ENCODE results near the gene KLHDC10.
A peak's percentile ranks its signal among the peaks of the same experiment; 100 is the strongest.
"Not testable (repeated sequence)": the region's sequence is repeated elsewhere in the genome, so short reads cannot be mapped to it uniquely, and the experiment has no call there.

KLHDC10 gene, protein sequence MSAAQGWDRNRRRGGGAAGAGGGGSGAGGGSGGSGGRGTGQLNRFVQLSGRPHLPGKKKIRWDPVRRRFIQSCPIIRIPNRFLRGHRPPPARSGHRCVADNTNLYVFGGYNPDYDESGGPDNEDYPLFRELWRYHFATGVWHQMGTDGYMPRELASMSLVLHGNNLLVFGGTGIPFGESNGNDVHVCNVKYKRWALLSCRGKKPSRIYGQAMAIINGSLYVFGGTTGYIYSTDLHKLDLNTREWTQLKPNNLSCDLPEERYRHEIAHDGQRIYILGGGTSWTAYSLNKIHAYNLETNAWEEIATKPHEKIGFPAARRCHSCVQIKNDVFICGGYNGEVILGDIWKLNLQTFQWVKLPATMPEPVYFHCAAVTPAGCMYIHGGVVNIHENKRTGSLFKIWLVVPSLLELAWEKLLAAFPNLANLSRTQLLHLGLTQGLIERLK

DNA sequence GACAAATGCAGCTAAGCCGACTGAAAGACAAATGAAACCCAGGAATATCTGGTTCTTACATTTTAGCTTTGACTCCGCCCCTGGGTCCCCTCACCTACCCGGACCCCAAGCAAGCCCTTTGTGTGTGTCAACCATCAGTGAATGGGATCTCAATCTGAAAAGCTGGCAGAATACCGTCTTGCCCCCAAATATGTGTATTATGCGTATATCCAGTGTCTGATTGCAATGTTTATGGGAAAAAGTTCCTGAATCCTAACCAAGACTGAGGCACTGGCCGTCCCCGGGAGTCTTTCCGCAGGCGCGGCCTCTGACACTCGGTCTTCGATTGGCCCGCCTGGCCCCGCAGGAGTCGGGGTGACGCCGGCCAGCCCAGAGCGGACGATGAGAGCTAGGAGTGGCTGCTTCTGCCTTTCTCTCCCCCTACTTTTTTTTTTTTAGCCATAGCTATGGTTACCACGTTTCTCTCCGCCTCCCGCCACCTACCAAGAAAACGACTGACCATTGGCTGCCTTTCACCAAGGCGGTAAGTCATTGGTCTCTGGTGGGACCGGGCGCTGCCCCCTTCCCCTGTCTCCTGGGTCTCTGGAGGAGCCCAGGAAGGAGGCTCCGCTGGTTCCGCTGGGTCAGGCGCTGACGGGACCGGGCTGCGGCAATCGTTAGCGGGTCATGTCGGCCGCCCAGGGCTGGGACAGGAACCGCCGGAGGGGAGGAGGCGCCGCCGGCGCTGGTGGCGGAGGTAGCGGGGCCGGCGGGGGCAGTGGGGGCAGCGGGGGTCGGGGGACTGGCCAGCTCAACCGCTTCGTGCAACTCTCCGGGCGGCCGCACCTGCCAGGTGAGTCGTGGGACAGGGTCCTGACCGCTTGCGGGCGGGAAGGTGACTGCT, at the start of gene KLHDC10:
KLHDC10 (plus strand) TSS at position 557 of the 883 bp plus-strand sequence; CDS start at position 667, 110 bp downstream.
- DNase-seq: peak; percentile 98

DNA sequence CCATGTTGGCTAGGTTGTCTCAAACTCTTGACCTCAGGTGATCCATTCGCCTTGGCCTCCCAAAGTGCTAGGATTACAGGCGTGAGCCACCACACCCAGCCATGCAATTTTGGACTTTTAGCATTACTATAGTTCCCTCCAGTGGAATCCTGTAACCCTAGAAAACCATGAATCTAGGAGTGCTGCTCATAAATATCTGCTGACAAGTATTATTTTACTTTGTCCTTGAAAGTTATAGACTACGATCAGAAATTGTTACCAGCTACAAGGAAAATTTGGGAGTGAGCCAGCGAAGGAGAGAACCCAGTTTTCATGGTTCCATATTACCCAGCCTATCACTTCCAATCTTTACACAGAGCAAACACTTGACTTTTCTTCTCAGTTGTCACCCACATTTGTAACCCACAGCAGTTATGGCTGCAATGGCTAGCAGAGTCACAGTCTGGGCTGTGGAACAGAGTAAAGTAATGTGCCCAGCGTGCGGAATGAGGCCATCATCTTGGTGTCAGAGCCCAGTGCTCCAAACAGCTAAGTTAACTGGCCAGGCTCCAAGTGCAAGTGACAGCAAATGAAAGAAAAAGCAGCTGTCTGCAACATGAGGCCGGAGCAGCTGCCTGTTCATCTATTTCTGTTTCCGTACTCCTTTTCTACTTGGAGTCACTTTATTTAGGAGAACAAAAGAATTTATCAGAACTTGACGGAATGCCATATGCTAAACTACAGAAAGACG, 49.1 kb upstream of the KLHDC10 start:
- no peak for DNase-seq

DNA sequence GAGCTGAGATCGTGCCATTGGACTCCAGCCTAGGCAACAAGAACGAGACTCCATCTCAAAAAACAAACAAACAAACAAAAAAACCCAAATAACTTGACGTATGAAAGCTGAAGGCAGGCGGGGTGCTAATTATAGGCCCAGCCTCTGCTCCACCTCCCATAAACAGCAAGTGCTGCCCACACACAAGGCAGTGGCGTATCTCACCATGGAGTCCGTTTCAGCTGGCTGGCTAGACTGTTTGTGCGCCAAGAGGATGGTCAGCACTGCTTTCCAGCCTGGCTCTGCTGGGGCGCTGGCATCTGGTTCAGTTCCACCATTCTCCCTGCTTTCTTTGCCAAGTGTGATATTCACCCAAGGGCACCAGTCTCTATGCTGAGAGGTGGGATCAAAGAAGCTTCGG, 48.2 kb upstream of the KLHDC10 start:
- DNase-seq: no peak

DNA sequence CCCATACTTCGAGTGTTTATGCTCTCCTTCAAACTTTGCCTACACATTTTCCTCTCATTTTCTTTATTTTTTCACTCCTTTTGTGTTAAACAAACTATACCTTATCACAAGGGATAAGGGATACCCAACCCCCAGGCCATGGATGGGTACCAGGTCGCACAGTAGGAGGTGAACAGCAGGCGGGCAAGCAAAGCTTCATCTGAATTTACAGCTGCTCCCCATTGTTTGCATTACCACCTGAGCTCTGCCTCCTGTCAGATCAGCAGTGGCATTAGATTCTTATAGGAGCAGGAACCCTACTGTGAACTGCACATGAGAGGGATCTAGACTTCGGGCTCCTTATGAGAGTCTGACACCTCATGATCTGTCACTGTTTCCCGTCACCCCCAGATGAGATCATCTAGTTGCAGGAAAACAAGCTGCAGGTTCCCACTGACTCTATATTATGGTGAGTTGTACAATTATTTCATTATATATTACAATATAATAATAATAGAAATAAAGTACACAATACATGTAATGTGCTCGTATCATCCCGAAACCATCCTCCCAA, 47.6 kb upstream of the KLHDC10 start:
- no peak for DNase-seq

DNA sequence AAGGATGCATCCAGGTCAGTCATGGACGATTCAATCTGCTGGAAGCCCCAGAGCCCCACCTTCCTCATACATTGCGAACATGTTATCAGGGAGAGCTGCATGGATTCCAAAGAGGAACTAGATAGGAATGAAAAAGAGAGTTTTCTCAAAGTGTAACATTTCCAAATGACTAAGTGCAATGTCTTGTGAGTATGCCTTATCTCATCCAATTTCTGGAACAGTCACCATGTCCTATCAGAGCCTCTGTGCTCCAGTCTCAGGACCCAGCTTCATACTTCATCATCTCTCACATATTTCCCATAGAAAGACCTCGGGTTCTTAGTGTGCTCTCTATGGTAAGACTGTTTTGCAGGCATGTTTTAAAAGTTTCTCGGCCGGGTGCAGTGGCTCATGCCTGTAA, 45.9 kb upstream of the KLHDC10 start:
- no peak for DNase-seq

DNA sequence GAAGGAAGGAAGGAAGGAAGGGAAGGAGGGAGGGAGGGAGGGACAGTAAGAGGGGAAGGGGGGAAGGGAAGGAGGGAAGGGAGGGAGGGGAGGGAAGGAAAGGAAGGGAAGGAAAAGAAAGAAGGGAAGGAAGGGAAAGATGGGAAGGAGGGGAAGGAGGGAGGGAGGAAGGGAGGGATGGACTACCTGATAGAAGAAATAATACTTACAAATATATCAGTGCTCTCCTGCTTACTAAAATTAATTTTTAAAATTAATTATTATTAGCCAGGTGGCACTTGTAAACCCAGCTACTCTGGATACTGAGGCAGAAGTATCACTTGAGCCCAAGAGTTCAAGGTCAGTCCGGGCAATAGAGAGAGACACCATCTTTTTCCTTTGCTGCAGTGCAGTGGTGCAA, 37.6 kb upstream of the KLHDC10 start:
- no peak for DNase-seq

DNA sequence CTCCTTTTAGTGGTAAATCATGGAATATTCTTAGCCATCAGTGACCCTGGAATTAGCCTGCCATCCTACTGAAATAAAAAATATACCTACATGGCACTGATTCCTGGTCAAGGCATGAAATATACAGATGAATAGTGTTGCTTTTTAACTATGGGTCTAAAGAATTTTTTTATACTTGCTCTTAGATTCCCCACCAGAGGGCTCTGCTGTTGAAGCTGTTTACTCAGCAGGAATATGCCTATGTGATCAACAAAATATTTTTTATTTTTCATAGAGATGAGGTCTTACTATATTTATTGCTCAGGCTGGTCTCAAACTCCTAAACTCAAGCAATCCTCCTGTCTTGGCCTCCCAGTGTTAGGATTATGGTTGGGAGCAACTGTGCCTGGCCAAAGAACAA, 32.6 kb upstream of the KLHDC10 start:
- DNase-seq: no peak

DNA sequence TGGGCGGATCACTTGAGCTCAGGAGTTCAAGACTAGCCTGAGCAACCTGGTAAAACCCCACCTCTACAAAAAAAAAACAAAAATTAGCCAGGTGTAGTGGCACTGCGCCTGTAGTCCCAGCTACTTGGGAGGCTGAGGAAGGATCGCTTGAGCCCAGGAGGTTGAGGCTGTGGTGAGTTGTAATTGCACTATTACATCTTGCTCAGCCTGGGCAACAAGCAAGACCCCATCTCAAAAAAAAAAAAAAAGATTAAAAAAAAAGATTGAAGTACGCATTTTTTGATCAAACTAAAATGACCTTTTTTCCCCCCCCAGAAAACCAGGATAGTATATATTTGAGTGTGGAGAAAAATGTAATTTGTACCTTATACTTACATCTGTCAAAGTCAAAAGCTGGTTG, 29.8 kb upstream of the KLHDC10 start:
- DNase-seq: no peak

DNA sequence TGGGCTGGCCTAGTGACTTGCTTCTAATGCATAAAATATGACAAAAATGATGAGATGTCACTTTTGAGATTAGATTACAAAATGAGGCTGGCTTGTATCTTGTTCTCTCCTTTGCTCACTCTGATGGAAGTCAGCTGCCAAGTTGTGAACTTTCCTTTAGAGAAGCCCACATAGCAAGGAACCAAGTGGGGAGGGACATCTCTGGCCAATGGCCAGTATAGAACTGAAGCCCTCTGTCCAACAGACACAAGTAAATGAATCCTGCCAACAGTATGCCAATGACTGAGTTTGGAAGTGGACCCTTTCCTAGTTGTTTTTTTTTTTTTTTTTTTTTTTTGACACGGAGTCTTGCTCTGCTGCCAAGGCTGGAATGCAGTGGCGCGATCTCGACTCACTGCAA, 22.5 kb upstream of the KLHDC10 start:
- DNase-seq: no peak

DNA sequence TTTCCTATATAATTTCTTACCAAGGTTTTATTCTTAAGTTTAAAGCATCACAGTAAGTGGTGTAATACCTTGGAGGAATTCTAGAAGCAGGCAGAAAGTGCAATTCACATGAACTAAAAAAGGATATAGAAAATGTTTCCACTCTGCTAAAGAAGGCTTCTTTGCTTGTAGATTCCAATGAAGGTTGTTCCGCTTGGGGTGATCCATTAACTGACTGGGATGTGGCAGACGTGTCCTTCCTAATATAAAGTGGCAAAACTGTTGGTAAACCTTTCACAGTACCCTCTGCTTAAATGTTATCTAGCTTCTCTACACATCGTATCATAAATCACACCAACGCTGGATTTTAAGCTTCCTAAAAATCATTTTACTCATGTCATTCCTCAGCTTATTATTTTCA, 21.4 kb upstream of the KLHDC10 start:
- DNase-seq: no peak

DNA sequence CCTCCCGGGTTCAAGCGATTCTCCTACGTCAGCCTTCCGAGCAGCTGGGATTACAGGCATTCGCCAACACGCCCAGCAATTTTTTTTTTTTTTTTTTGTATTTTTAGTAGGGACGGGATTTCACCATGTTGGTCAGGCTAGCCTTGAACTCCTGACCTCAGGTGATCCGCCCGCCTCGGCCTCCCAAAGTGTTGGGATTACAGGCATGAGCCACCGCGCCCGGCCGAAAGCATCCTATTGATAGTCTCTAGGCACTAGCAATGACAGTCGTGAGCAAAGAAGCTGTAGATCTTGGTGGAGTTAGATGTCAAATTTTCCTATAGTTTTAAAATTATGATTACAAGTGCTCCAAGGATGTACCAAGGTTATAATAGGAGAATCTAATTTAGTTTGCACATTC, 18.1 kb upstream of the KLHDC10 start:
- DNase-seq: not testable (repeated sequence)

DNA sequence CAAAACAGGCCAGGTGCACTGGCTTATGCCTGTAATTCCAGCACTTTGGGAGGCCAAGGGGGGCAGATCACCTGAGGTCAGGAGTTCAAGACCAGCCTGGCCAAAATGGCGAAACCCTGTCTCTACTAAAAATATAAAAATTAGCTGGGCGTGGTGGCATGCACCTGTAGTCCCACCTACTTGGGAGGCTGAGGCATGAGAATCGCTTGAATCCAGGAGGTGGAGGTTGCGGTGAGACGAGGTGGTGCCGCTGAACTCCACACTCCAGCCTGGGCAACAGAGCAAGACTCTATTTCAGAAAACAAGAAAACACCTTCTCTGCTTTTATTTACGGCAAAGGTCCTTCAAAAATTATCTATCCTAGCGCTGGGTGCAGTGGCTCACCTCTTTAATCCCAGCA, 15.1 kb upstream of the KLHDC10 start:
- DNase-seq: not testable (repeated sequence)

DNA sequence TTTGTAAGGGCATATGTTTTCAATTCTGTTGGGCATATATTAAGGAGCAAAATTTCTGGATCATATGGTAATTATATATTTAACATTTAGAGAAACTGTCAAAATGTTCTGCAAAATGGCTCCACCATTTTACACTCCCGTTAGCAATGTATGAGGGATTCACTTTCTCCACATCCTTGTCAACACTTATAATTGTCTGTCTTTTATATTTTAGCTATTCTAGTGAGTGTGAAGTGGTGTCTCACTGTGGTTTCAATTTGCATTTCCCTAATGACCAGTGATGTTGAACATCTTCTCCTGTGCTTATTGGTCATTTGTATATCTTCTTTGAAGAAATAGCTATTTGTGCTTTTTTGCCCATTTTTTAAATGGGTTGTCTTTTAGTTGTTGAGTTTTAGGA, 8.1 kb upstream of the KLHDC10 start:
- no peak for DNase-seq

DNA sequence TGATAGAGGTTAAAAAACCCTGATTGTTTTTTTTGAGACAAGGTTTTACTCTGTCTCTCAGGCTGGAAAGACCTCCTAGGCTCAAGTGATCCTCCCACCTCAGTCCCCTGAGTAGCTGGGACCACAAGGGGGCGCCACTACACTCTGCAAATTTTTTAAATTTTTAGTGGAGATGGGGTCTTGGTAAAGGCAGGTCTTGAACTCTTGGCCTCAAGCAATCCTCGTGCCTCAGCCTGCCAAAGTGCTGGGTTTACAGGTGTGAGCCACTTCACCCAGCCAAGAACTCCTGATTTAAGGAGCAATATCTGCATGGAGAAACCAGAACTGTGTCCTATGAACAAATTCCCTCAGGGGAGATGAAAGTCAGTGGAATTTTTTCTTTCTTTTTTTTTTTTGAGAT, 7.3 kb upstream of the KLHDC10 start:
- DNase-seq: peak; percentile 69

DNA sequence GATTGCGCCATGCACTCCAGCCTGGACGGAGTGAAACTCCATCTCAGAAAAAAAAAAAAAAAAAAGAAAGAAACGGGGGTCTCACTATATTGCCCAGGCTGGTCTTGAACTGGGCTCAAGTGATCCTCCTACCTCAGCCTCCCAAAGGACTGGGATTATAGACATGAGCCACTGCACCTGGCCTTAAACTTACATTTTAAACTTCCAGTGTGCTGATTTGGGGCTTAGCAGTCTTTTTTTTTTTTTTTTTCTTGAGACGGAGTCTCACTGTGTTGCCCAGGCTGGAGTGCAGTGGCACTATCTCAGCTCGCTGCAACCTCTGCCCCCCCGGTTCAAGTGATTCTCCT, 5.8 kb upstream of the KLHDC10 start:
- not testable (repeated sequence) for DNase-seq

DNA sequence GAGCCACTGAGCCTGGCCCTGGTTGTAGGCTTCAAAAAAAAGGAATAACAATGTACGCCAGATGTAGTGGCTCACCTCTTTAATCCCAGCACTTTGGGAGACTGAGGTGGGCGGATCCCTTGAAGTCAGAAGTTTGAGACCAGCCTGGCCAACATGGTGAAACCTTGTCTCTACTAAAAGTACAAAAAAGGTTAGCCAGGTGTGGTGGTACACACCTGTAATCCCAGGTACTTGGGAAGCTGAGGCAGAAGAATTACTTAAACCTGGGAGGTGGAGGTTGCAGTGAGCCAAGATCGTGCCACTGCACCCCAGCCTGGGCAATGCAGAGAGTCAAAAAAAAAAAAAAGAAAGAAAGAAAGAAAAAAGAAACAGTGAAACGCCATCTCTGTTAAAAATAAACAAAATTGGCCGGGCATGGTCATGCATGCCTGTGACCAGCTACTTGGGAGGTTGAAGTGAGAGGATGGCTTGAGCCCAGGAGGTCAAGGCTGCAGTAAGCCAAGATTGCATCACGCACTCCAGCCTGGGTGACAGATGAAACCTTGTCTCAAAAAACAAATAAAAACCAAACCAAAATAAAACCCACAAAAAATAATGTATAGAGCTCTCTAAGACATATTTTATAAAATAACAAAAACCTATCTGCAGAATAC, 4.7 kb upstream of the KLHDC10 start:
- no peak for DNase-seq

DNA sequence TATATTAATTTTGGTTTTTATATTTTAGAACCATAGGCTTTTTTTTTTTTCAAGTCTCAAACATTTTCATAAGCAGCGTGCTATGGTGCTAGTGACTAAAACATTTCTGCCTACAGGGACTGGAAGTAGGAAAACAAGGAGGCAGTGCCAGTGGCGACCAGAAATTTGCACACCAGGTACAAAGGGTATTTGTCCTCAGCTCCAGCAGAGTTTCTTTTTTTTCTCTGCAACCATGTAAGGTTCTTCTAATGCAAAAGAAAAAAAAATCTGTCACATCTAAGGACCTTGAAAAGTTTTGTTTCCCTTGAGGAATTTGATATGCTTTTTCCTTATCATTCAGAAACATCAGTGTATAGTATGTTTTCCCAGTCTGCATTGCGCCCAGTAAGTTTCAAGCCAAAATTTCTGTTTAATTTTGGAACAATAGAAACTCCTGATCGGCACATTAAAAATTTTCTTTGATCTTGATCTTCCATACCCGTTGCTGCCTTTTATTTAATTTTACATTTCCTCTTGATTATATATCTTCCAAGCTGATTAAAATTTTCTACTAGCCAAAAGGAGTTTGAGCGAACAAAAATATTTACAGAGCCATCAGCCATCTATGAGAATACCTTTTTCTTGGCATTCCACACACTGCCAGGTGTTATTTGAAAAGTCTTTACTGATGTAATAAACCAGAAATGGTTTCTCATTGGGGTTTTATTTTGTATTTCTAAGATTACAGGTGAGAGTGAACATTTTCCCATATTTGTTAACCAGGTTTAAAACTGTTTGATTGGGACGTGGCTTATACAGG, 956 bp upstream of the KLHDC10 start:
- DNase-seq: no peak

DNA sequence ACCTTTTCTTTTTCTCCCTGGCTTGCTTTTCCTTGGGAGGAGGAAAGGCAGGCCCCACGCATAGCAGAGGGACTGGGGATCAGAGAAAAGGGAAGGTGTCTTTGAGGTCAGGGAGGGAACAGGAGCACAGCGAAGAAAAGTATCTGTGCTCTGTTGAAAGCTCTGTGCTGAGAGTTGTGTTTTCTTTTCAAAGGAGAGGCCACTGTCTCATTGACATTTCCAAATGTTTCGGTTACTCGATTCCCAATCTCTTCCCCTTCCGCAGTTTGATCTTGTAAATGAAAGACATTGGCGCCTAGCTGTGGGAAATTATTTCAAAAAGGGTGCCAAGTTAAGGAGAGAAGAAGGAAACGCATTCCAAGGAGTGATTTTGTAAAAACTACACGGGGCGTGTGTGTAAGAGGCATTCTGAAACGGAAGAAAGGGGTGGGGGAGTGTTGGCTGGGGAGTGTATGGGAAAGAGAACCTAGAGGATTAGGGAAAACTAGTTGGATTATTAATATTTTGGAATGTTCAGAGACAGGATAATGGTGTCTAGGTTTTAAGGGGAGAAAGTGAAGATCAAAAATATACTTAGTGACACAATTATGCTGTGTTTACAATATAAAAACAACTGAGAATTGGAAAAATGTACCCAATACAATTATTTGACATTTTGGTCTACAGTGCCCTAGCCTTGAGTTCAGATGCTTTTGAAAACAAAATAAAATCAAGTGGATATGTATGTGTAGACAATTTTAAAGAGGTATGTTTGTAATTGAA, 708 bp downstream of the KLHDC10 start:
- no peak for DNase-seq

DNA sequence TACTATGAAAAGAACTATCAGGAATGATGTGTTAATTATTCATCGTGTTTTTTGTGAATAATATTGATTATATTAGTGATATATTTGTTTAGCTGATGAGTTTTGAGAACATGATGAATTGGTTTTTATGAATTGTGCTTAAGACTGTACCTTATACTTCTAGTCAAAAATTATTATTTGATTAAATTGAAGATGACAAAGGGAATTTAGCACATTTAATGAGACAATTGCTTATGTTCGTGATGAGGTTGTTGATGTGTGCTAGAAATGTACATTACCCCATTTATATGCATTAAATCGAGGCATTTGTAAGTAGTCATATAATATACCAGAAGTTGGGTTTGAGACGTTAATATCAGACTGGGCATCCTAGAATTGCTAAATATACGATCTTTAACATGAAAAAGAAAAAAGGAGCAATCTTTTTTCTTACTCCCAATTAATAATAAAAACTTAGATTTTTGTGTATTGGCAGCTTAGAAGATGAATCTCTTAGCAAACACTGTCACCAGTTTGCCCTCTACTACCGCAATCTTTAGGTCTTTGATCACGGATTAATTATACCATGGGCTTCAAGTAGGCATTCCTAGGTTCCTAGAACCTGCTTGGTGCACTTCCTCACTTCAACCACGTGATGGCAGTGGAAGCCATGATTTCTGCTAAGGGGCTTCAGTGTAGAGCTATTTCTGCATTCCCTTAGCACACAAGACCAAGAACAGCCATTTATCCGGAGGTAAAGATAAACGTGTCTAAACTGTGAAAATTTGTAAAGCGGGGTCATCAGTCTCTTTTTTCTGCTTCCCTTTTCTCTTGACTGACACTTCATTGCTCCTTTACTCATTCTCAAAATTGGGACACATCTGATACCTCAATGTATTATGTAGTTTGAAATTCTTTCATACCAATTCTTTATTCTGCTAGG, 1.6 kb downstream of the KLHDC10 start:
- peak; percentile 75 for DNase-seq

Measured in NCI-H345 (cell line).